M059J (cell line): ENCODE measurements around the gene FXYD4. TPM values are rescaled to one million over a fixed set of nuclear protein-coding genes. Genes with fewer than 3 reads are reported as not detected.
A peak's percentile ranks its signal among the peaks of the same experiment; 100 is the strongest.
"Not testable (repeated sequence)": the region's sequence is repeated elsewhere in the genome, so short reads cannot be mapped to it uniquely, and the experiment has no call there.

ENCODE experiments used
- DNase-seq: peaks from one replicate; pipeline ENCODE4 v3.0.0-alpha.2; 2012; ENCODE audit warnings: low read depth
- total RNA-seq: library from RNA; depleted of rRNA; stranded (reverse); fragments of >200 nt; shearing (Covaris generic); gene quantifications from 2 replicates; pipeline ENCODE4 v1.2.3, GENCODE V29; 2014

FXYD4 gene
- total RNA-seq, 1 experiment from 2014 or later: not detected

- no peak for DNase-seq
Observed at GRCh38 chr10:43375401-43376020, 4.1 kb downstream of the FXYD4 start.

GRCh38 chr10:43376046-43376635, 4.7 kb downstream of the FXYD4 start:
- no peak for DNase-seq

- DNase-seq: no peak
Observed at GRCh38 chr10:43376828-43377423, 5.5 kb downstream of the FXYD4 start.

- no peak for DNase-seq
Observed at GRCh38 chr10:43377424-43377883, 6.0 kb downstream of the FXYD4 start.

- DNase-seq: no peak
Observed at GRCh38 chr10:43380610-43381222, 9.3 kb downstream of the FXYD4 start.

- DNase-seq: peak; percentile 5
Observed at GRCh38 chr10:43383204-43383971, 12.0 kb downstream of the FXYD4 start.

GRCh38 chr10:43384252-43385221, 13.1 kb downstream of the FXYD4 start:
- peak; percentile 10 for DNase-seq

GRCh38 chr10:43385412-43386004, 14.1 kb downstream of the FXYD4 start:
- DNase-seq: no peak

- DNase-seq: no peak
Observed at GRCh38 chr10:43386549-43386948, 15.1 kb downstream of the FXYD4 start.

- no peak for DNase-seq
Observed at GRCh38 chr10:43386981-43387677, 15.7 kb downstream of the FXYD4 start.

- no peak for DNase-seq
Observed at GRCh38 chr10:43387678-43388032, 16.2 kb downstream of the FXYD4 start.

GRCh38 chr10:43389867-43390266, 18.4 kb downstream of the FXYD4 start:
- DNase-seq: no peak

GRCh38 chr10:43390333-43390732, 18.9 kb downstream of the FXYD4 start:
- DNase-seq: no peak

GRCh38 chr10:43390759-43391158, 19.3 kb downstream of the FXYD4 start:
- DNase-seq: peak; percentile 30

GRCh38 chr10:43391496-43391895, 20.1 kb downstream of the FXYD4 start:
- no peak for DNase-seq

- DNase-seq: no peak
Observed at GRCh38 chr10:43392748-43393147, 21.3 kb downstream of the FXYD4 start.

- not testable (repeated sequence) for DNase-seq
Observed at GRCh38 chr10:43393186-43393585, 21.8 kb downstream of the FXYD4 start.

GRCh38 chr10:43393606-43394360, 22.3 kb downstream of the FXYD4 start:
- no peak for DNase-seq

GRCh38 chr10:43394868-43395267, 23.4 kb downstream of the FXYD4 start:
- DNase-seq: no peak
